H9 (cell line): ENCODE results near the gene ZNF335. TPM values are rescaled to one million over a fixed set of nuclear protein-coding genes. Genes with fewer than 3 reads are reported as not detected.

ENCODE experiments used
- DNase-seq: peaks from one replicate; pipeline ENCODE4 v3.0.0-alpha.2; 2017
- H2AFZ ChIP-seq: one replicate; pipeline ENCODE4 v1.6.1; 2013; ENCODE audit warnings: mild to moderate bottlenecking, low read length, control low read depth, moderate library complexity
- H2AK5ac ChIP-seq: 2 replicates; pipeline ENCODE4 v1.6.1; 2013; ENCODE audit warnings: low read length, control low read depth, mixed read lengths; ENCODE audit not compliant: insufficient read length
- H2BK120ac ChIP-seq: one replicate; pipeline ENCODE4 v1.6.1; 2013; ENCODE audit warnings: low read depth, mild to moderate bottlenecking, low read length, control low read depth, inconsistent platforms; ENCODE audit not compliant: poor library complexity, severe bottlenecking
- H2BK12ac ChIP-seq: 2 replicates; pipeline ENCODE4 v1.6.1; 2013; ENCODE audit warnings: low read length, control low read depth, mixed read lengths, low read depth; ENCODE audit not compliant: insufficient read length
- H2BK15ac ChIP-seq: 2 replicates; pipeline ENCODE4 v1.6.1; 2013; ENCODE audit warnings: low read depth, low read length, control low read depth
- H2BK20ac ChIP-seq: one replicate; pipeline ENCODE4 v1.6.1; 2013; ENCODE audit warnings: low read depth, mild to moderate bottlenecking, low read length, control low read depth, inconsistent platforms; ENCODE audit not compliant: poor library complexity, severe bottlenecking
- H2BK5ac ChIP-seq: 2 replicates; pipeline ENCODE4 v1.6.1; 2013; ENCODE audit warnings: low read length, control low read depth, mixed read lengths; ENCODE audit not compliant: insufficient read length
- H3K14ac ChIP-seq: 2 replicates; pipeline ENCODE4 v1.6.1; 2013; ENCODE audit warnings: low read length, control low read depth; ENCODE audit not compliant: insufficient read depth
- H3K18ac ChIP-seq: 2 replicates; pipeline ENCODE4 v1.6.1; 2013; ENCODE audit warnings: low read depth, mild to moderate bottlenecking, mixed read lengths, low read length, control low read depth; ENCODE audit not compliant: insufficient read length
- H3K23ac ChIP-seq: 2 replicates; pipeline ENCODE4 v1.6.1; 2013; ENCODE audit warnings: low read length, control low read depth, mixed read lengths, low read depth; ENCODE audit not compliant: insufficient read length
- H3K23me2 ChIP-seq: 2 replicates; pipeline ENCODE4 v1.6.1; 2013; ENCODE audit warnings: low read depth, mild to moderate bottlenecking, mixed read lengths, low read length, control low read depth; ENCODE audit not compliant: insufficient read length, poor library complexity, severe bottlenecking
- H3K27ac ChIP-seq: 2 replicates; pipeline ENCODE4 v1.5.1; 2013; ENCODE audit warnings: low read length, control low read depth, mixed read lengths, low read depth; ENCODE audit not compliant: insufficient read length
- H3K27me3 ChIP-seq: 2 replicates; pipeline ENCODE4 v1.6.1; 2013; ENCODE audit warnings: low read length, control low read depth, inconsistent platforms; ENCODE audit not compliant: insufficient read depth
- H3K4ac ChIP-seq: 2 replicates; pipeline ENCODE4 v1.6.1; 2013; ENCODE audit warnings: low read depth, mild to moderate bottlenecking, control low read depth, inconsistent platforms, low read length, moderate library complexity
- H3K4me1 ChIP-seq: 2 replicates; pipeline ENCODE4 v1.6.1; 2013; ENCODE audit warnings: low read length, control low read depth, inconsistent platforms; ENCODE audit not compliant: insufficient read depth
- H3K4me2 ChIP-seq: 2 replicates; pipeline ENCODE4 v1.6.1; 2013; ENCODE audit warnings: low read length, control low read depth, mixed read lengths; ENCODE audit not compliant: insufficient read length, insufficient read depth
- H3K56ac ChIP-seq: 2 replicates; pipeline ENCODE4 v1.6.1; 2013; ENCODE audit warnings: low read depth, mild to moderate bottlenecking, mixed read lengths, low read length, control low read depth; ENCODE audit not compliant: insufficient read length
- H3K79me1 ChIP-seq: 2 replicates; pipeline ENCODE4 v1.6.1; 2013; ENCODE audit warnings: low read depth, mild to moderate bottlenecking, moderate library complexity, low read length, control low read depth, inconsistent platforms; ENCODE audit not compliant: insufficient read depth, poor library complexity, severe bottlenecking
- H3K79me2 ChIP-seq: 2 replicates; pipeline ENCODE4 v1.6.1; 2013; ENCODE audit warnings: low read length, control low read depth, inconsistent platforms; ENCODE audit not compliant: insufficient read depth
- H3K9ac ChIP-seq: 2 replicates; pipeline ENCODE4 v1.6.1; 2013; ENCODE audit warnings: low read length, control low read depth, mixed read lengths; ENCODE audit not compliant: insufficient read length; ENCODE audit errors: extremely low read depth
- H3K9me3 ChIP-seq: one replicate; pipeline ENCODE4 v1.6.1; 2013; ENCODE audit warnings: low read depth, low read length, inconsistent platforms; ENCODE audit not compliant: control insufficient read depth
- H3T11ph ChIP-seq: one replicate; pipeline ENCODE4 v1.6.1; 2013; ENCODE audit warnings: mild to moderate bottlenecking, low read length, control low read depth, inconsistent platforms
- H4K20me1 ChIP-seq: one replicate; pipeline ENCODE4 v1.6.1; 2013; ENCODE audit not compliant: control insufficient read depth, insufficient read length, insufficient read depth
- H4K5ac ChIP-seq: 2 replicates; pipeline ENCODE4 v1.6.1; 2013; ENCODE audit warnings: low read depth, mild to moderate bottlenecking, mixed read lengths, low read length, control low read depth; ENCODE audit not compliant: insufficient read length
- H4K8ac ChIP-seq: replicated peaks from 2 replicates; pipeline ENCODE4 v1.6.1; 2013; ENCODE audit warnings: low read length, control low read depth, mixed read lengths, low read depth; ENCODE audit not compliant: insufficient read length
- H4K91ac ChIP-seq: 2 replicates; pipeline ENCODE4 v1.6.1; 2013; ENCODE audit warnings: low read depth, mild to moderate bottlenecking, moderate library complexity, mixed read lengths, low read length, control low read depth; ENCODE audit not compliant: insufficient read length
- H3K27ac Mint-ChIP-seq, 3 experiments: 2 replicates in 2 of 3; 3 replicates in 1 of 3; pipeline ENCODE4 v1.8.0; 2020 to 2021; ENCODE audit warnings: mixed read lengths in 3 of 3, mild to moderate bottlenecking in 1 of 3, moderate library complexity in 1 of 3
- H3K27me3 Mint-ChIP-seq: 2 replicates; pipeline ENCODE4 v1.8.0; 2021; ENCODE audit warnings: low read depth, mild to moderate bottlenecking, moderate library complexity, mixed read lengths
- H3K36me3 Mint-ChIP-seq, 3 experiments: 2 replicates in 2 of 3; 3 replicates in 1 of 3; pipeline ENCODE4 v1.8.0; 2020 to 2021; ENCODE audit warnings: low read depth in 3 of 3, mixed read lengths in 3 of 3; ENCODE audit not compliant: insufficient read depth in 1 of 3
- H3K4me1 Mint-ChIP-seq, 2 experiments: 2 replicates each; pipeline ENCODE4 v1.8.0; 2020; ENCODE audit warnings: mixed read lengths in 2 of 2
- H3K4me3 Mint-ChIP-seq, 2 experiments: 2 replicates in 1 of 2; 3 replicates in 1 of 2; pipeline ENCODE4 v1.8.0; 2020 to 2021; ENCODE audit warnings: mild to moderate bottlenecking in 2 of 2, mixed read lengths in 2 of 2, moderate library complexity in 1 of 2
- H3K9me3 Mint-ChIP-seq, 2 experiments: 2 replicates in 1 of 2; 3 replicates in 1 of 2; pipeline ENCODE4 v1.8.0; 2020; ENCODE audit warnings: mild to moderate bottlenecking in 2 of 2, mixed read lengths in 2 of 2, moderate library complexity in 1 of 2
- WGBS: extraction: QIAGEN DNeasy Blood & Tissue Kit; methylation state at CpG from one replicate; pipeline ENCODE4 v1.1.7; 2013; ENCODE audit warnings: missing lambda C conversion rate, low lambda C conversion rate, mixed read lengths; ENCODE audit not compliant: insufficient read length; ENCODE audit errors: extremely low coverage; 5-methylcytosine and 5-hydroxymethylcytosine counted together
- total RNA-seq: library from RNA; stranded (reverse); gene quantifications from 2 replicates; pipeline ENCODE4 v1.2.1, GENCODE V29; 2021
- TF ChIP-seq, protein P1 (sequence below): fragments of 200-600 bp; sonication (generic); conservative IDR thresholded peaks from 3 replicates; pipeline ENCODE4 v1.8.0; 2021; ENCODE audit warnings: antibody characterized with exemption, mild to moderate bottlenecking

The ZNF335 gene
- total RNA-seq, 1 experiment from 2014 or later = 21.1 TPM

DNA sequence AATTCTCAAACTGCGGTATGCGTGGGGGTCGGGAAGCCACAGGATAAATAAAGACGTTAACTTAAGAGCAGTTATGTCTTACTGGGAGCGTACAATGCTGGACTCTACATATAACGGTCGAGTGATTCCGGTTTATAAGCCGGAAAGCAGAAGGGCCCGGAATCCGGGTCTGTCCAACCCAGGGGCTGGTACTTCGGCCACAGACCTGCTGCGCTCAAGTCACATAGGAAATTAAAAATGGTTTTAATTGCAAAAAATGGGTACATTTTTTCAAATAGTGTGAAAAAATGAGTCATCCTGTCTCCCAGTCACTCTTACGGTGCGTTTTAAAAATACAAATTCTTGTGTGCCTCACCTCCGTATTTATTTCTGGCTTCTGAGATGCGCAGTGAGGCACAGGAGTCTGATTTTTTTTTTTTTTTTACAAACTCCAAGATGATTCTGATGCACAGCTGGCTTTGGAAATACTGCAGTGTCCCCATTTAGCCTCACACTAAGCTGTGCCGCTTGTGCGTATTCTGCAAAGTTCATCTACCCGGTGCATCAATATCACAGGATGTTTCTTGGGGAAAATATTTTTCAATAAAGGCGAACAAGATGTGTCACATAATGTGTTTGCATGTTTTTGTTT is 36.5 kb downstream of the ZNF335 start:
- no peak overlapping the region for H3T11ph ChIP-seq
- H4K91ac ChIP-seq = no peak overlapping the region
- no peak overlapping the region for H3K23ac ChIP-seq
- TF ChIP-seq, protein P1, sequence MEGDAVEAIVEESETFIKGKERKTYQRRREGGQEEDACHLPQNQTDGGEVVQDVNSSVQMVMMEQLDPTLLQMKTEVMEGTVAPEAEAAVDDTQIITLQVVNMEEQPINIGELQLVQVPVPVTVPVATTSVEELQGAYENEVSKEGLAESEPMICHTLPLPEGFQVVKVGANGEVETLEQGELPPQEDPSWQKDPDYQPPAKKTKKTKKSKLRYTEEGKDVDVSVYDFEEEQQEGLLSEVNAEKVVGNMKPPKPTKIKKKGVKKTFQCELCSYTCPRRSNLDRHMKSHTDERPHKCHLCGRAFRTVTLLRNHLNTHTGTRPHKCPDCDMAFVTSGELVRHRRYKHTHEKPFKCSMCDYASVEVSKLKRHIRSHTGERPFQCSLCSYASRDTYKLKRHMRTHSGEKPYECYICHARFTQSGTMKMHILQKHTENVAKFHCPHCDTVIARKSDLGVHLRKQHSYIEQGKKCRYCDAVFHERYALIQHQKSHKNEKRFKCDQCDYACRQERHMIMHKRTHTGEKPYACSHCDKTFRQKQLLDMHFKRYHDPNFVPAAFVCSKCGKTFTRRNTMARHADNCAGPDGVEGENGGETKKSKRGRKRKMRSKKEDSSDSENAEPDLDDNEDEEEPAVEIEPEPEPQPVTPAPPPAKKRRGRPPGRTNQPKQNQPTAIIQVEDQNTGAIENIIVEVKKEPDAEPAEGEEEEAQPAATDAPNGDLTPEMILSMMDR = no peak
- no CpG with 5 or more reads among the region's 21 CpGs for WGBS
- no peak overlapping the region for H2BK20ac ChIP-seq
- H3K9me3 Mint-ChIP-seq = no peaks in the 10 kb centered on the region
- peaks cover 11% of the 10 kb centered on the region for H3K23me2 ChIP-seq
- H3K9me3 ChIP-seq = no peaks in the 10 kb centered on the region
- no peaks in the 10 kb centered on the region; the same call in 1 of the 2 replicates for H3K27me3 Mint-ChIP-seq
- peak overlapping the region; percentile 91 to 96 (median 93); a peak in 6 of 7 replicates for H3K27ac Mint-ChIP-seq
- H2AK5ac ChIP-seq = no peak overlapping the region
- H3K9ac ChIP-seq = peak overlapping the region; percentile 92
- peaks cover 32 to 33% of the 10 kb centered on the region in 2 experiments for H3K4me1 Mint-ChIP-seq
- no peak overlapping the region for H2AFZ ChIP-seq
- no peaks in the 10 kb centered on the region for H4K20me1 ChIP-seq
- no peaks in the 10 kb centered on the region for H3K27me3 ChIP-seq
- H3K27ac ChIP-seq = no peak overlapping the region
- DNase-seq = no peak
- peaks cover 4% of the 10 kb centered on the region; the same call in 1 of the 2 replicates for H3K79me2 ChIP-seq
- no peak overlapping the region for H2BK12ac ChIP-seq
- H2BK15ac ChIP-seq = no peak overlapping the region
- peak overlapping the region; percentile 73 for H3K4me2 ChIP-seq
- peak overlapping the region; percentile 39 for H3K18ac ChIP-seq
- no peak overlapping the region for H4K5ac ChIP-seq
- H2BK5ac ChIP-seq = no peak overlapping the region
- H3K4ac ChIP-seq = no peak overlapping the region
- peaks cover 14 to 35% (median 32%) of the 10 kb centered on the region in 3 experiments for H3K36me3 Mint-ChIP-seq
- H2BK120ac ChIP-seq = no peak overlapping the region
- H3K4me1 ChIP-seq = peaks cover 11% of the 10 kb centered on the region
- no peak overlapping the region for H3K14ac ChIP-seq
- H3K4me3 Mint-ChIP-seq = peak overlapping the region; percentile 82 to 92
- no peak overlapping the region for H3K56ac ChIP-seq
- no peak overlapping the region for H4K8ac ChIP-seq
- H3K79me1 ChIP-seq = no peaks in the 10 kb centered on the region
